ENCODE data around the gene ZNF322. TPM values are rescaled to one million over a fixed set of nuclear protein-coding genes. Genes with fewer than 3 reads are reported as not detected.

Gene ZNF322
- polyA plus RNA-seq, 1 of the 3 experiments (the other 2 are of a cell fraction): 4.0 TPM

- ChIA-PET CTCF (no interaction called here), POLR2A (no interaction called here)
- Histone ChIP-seq H3K4me3 (ENCODE audit: low read depth in 2 of 2, low read length in 1 of 2) (no peak overlapping the region), H3K9me3 (peaks cover 27% of the 10 kb centered on the region), H3K9ac (no peak overlapping the region), H3K27ac (ENCODE audit: low read depth in 2 of 2, low read length in 1 of 2) (no peak overlapping the region), H2AFZ (ENCODE audit: low read depth) (no peak overlapping the region), H3K79me2 (ENCODE audit: insufficient read depth) (peaks cover 77% of the 10 kb centered on the region), H3K27me3 (ENCODE audit: insufficient read depth) (no peaks in the 10 kb centered on the region), H3K4me2 (no peak overlapping the region), H4K20me1 (ENCODE audit: insufficient read depth) (peaks cover 7% of the 10 kb centered on the region; the same call in 1 of the 2 replicates), H3K36me3 (replicated peaks in 1 of 2; ENCODE audit: control insufficient read depth in 1 of 2, insufficient read depth in 2 of 2, low read length in 1 of 2) (peaks cover 61 to 89% of the 10 kb centered on the region in 2 experiments), H3F3A (replicated peaks; ENCODE audit: insufficient read depth) (peaks cover 12% of the 10 kb centered on the region), H3K9me2 (no peaks in the 10 kb centered on the region), H3K4me1 (ENCODE audit: control insufficient read depth in 1 of 2, insufficient read depth in 2 of 2, low read depth in 1 of 2, low read length in 1 of 2) (no peaks in the 10 kb centered on the region)
- TF ChIP-seq USF1 (IDR thresholded peaks at IDR 0.05; ENCODE audit: borderline replicate concordance, low read depth) (no peak), FOXJ3 (CRISPR knock-in tag; IDR thresholded peaks at IDR 0.05) (no peak), EP300 (IDR thresholded peaks at IDR 0.05; ENCODE audit: borderline replicate concordance in 1 of 2, low read depth in 1 of 2, low read length in 1 of 2) (no peak), GATA2 (CRISPR knock-in tag; IDR thresholded peaks at IDR 0.05) (no peak), EZH2phosphoT487 (IDR thresholded peaks at IDR 0.05; ENCODE audit: borderline replicate concordance, low read depth) (no peak), GABPA (IDR thresholded peaks at IDR 0.05; ENCODE audit: low read depth) (no peak), REST (IDR thresholded peaks at IDR 0.05; ENCODE audit: low read depth, low read length) (no peak), TCF12 (IDR thresholded peaks at IDR 0.05) (no peak)
- DNase-seq: no peak
- WGBS (ENCODE audit: low lambda C conversion rate): 100% methylated on average over 1 of the region's 1 CpG
These were observed 13.5 kb downstream of the ZNF322 start for GRCh38 chr6:26646074-26646473.

- Histone ChIP-seq H3K4me3 (ENCODE audit: low read depth in 2 of 2, low read length in 1 of 2) (no peak overlapping the region), H2AFZ (ENCODE audit: low read depth) (no peak overlapping the region), H3K9me3 (peaks cover 29% of the 10 kb centered on the region), H3K79me2 (ENCODE audit: insufficient read depth) (peaks cover 28% of the 10 kb centered on the region), H3K27ac (ENCODE audit: low read depth in 2 of 2, low read length in 1 of 2) (no peak overlapping the region), H3F3A (replicated peaks; ENCODE audit: insufficient read depth) (no peaks in the 10 kb centered on the region), H3K9me2 (no peaks in the 10 kb centered on the region), H3K36me3 (replicated peaks in 1 of 2; ENCODE audit: control insufficient read depth in 1 of 2, insufficient read depth in 2 of 2, low read length in 1 of 2) (peaks cover 64 to 66% of the 10 kb centered on the region in 2 experiments), H3K27me3 (ENCODE audit: insufficient read depth) (no peaks in the 10 kb centered on the region), H3K4me2 (no peak overlapping the region), H3K9ac (no peak overlapping the region), H4K20me1 (ENCODE audit: insufficient read depth) (0 out of 2 replicates have a peak, but pooled peaks cover 3% of the 10 kb centered on the region), H3K4me1 (ENCODE audit: control insufficient read depth in 1 of 2, insufficient read depth in 2 of 2, low read depth in 1 of 2, low read length in 1 of 2) (no peaks in the 10 kb centered on the region)
- no peak for TF ChIP-seq FOXJ3 (CRISPR knock-in tag; IDR thresholded peaks at IDR 0.05)
- WGBS (ENCODE audit: low lambda C conversion rate): 97% methylated on average over 2 of the region's 2 CpGs
- POLR2A ChIA-PET: no interaction called here
- DNase-seq: no peak
- CTCF ChIA-PET: no interaction called here
These were observed 18.7 kb downstream of the ZNF322 start for GRCh38 chr6:26640806-26641205.
